GM12874 (cell line): ENCODE results near the gene DYNLT2B.

Source experiments
- CTCF ChIP-seq: IDR thresholded peaks from 2 replicates; pipeline ENCODE4 v1.5.1; 2011; ENCODE audit warnings: low read depth, mild to moderate bottlenecking, control low read depth, low read length, moderate library complexity; ENCODE audit not compliant: insufficient read depth

Gene DYNLT2B

GRCh38 chr3:196275126-196275525 lies 42.9 kb downstream of the DYNLT2B start:
- no peak for TF ChIP-seq CTCF

GRCh38 chr3:196274585-196274984 lies 43.5 kb downstream of the DYNLT2B start:
- no peak for TF ChIP-seq CTCF

GRCh38 chr3:196273655-196274054 lies 44.4 kb downstream of the DYNLT2B start:
- no peak for TF ChIP-seq CTCF

- no peak for TF ChIP-seq CTCF
Measured at GRCh38 chr3:196272826-196273225, 45.2 kb downstream of the DYNLT2B start.

GRCh38 chr3:196270499-196270898 lies 47.5 kb downstream of the DYNLT2B start:
- TF ChIP-seq CTCF, result no peak

GRCh38 chr3:196268284-196269163 lies 49.5 kb downstream of the DYNLT2B start:
- no peak for TF ChIP-seq CTCF

- TF ChIP-seq CTCF, result no peak
Measured at GRCh38 chr3:196263819-196264218, 54.2 kb downstream of the DYNLT2B start.
